ENCODE measurements around the gene CAPRIN2. TPM values are rescaled to one million over a fixed set of nuclear protein-coding genes. Genes with fewer than 3 reads are reported as not detected.

Gene CAPRIN2
- total and polyA plus RNA-seq, 9 donors: 16.8 to 31.7 (median 22.7) TPM

DNA sequence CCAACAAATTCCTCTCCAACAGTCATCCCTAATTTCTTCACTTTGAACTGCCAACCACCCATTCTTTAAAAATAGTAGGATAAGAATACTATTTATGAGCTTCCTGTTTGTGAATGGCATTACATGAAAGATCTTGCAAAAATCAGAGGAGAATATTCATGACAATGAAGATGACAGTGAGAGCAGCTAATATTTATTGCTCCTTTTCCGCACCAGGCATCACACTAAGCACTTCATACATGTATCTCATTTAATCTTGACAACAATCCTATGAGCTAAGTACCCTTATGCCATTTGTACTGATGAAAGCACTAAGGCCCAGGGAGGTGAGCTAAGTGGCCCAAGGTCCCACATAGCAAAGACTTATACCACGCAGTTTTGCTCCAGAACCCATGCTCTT, 37.3 kb upstream of the CAPRIN2 start:
- no peak overlapping the region for H3K27ac ChIP-seq
- DNase-seq: no peak
- intact Hi-C loops (cut with DNase I): no loop called here
- no peaks in the 10 kb centered on the region for H3K9me3 ChIP-seq
- H3K27me3 ChIP-seq: no peaks in the 10 kb centered on the region
- 93 to 100% (median 96%) methylated on average over 2 of the region's 2 CpGs for WGBS, 3 donors
- H3K36me3 ChIP-seq: no peaks in the 10 kb centered on the region
- TF ChIP-seq, protein P1, sequence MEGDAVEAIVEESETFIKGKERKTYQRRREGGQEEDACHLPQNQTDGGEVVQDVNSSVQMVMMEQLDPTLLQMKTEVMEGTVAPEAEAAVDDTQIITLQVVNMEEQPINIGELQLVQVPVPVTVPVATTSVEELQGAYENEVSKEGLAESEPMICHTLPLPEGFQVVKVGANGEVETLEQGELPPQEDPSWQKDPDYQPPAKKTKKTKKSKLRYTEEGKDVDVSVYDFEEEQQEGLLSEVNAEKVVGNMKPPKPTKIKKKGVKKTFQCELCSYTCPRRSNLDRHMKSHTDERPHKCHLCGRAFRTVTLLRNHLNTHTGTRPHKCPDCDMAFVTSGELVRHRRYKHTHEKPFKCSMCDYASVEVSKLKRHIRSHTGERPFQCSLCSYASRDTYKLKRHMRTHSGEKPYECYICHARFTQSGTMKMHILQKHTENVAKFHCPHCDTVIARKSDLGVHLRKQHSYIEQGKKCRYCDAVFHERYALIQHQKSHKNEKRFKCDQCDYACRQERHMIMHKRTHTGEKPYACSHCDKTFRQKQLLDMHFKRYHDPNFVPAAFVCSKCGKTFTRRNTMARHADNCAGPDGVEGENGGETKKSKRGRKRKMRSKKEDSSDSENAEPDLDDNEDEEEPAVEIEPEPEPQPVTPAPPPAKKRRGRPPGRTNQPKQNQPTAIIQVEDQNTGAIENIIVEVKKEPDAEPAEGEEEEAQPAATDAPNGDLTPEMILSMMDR (IDR thresholded peaks at IDR 0.05): no peak
- TF ChIP-seq POLR2A (IDR thresholded peaks at IDR 0.05): no peak
- TF ChIP-seq EP300 (IDR thresholded peaks at IDR 0.05): no peak
- no peak overlapping the region for H3K4me3 ChIP-seq
- no peaks in the 10 kb centered on the region for H3K4me1 ChIP-seq (ENCODE audit: insufficient read depth)

GRCh38 chr12:30788754-30789153, 34.0 kb upstream of the CAPRIN2 start:
- no peaks in the 10 kb centered on the region for H3K4me1 ChIP-seq (ENCODE audit: insufficient read depth)
- H3K27me3 ChIP-seq: no peaks in the 10 kb centered on the region
- no peaks in the 10 kb centered on the region for H3K36me3 ChIP-seq
- no peak for DNase-seq
- TF ChIP-seq POLR2A (IDR thresholded peaks at IDR 0.05) (no peak), EP300 (IDR thresholded peaks at IDR 0.05) (no peak)
- TF ChIP-seq, protein P1 (IDR thresholded peaks at IDR 0.05): no peak
- no peak overlapping the region for H3K4me3 ChIP-seq
- WGBS, 3 donors: 90 to 95% (median 91%) methylated on average over 2 of the region's 2 CpGs
- intact Hi-C loops (cut with DNase I): no loop called here
- H3K9me3 ChIP-seq: no peaks in the 10 kb centered on the region
- H3K27ac ChIP-seq: no peak overlapping the region

GRCh38 chr12:30785630-30786029, 30.9 kb upstream of the CAPRIN2 start:
- no peaks in the 10 kb centered on the region for H3K36me3 ChIP-seq
- no peak overlapping the region for H3K27ac ChIP-seq
- no peak overlapping the region for H3K4me3 ChIP-seq
- TF ChIP-seq POLR2A (IDR thresholded peaks at IDR 0.05) (no peak), EP300 (IDR thresholded peaks at IDR 0.05) (no peak)
- TF ChIP-seq, protein P1 (IDR thresholded peaks at IDR 0.05): no peak
- WGBS, 3 donors: 74 to 85% (median 81%) methylated on average over 2 of the region's 2 CpGs
- no peak for DNase-seq
- intact Hi-C loops (cut with DNase I): no loop called here
- H3K27me3 ChIP-seq: no peaks in the 10 kb centered on the region
- no peaks in the 10 kb centered on the region for H3K4me1 ChIP-seq (ENCODE audit: insufficient read depth)
- no peaks in the 10 kb centered on the region for H3K9me3 ChIP-seq

- no peaks in the 10 kb centered on the region for H3K27me3 ChIP-seq
- H3K27ac ChIP-seq: no peak overlapping the region
- H3K4me3 ChIP-seq: no peak overlapping the region
- H3K4me1 ChIP-seq (ENCODE audit: insufficient read depth): no peaks in the 10 kb centered on the region
- intact Hi-C loops (cut with DNase I): no loop called here
- no peaks in the 10 kb centered on the region for H3K36me3 ChIP-seq
- no peak for DNase-seq
- H3K9me3 ChIP-seq: no peaks in the 10 kb centered on the region
- no peak for TF ChIP-seq POLR2A (IDR thresholded peaks at IDR 0.05)
- TF ChIP-seq, protein P1 (IDR thresholded peaks at IDR 0.05): no peak
- no peak for TF ChIP-seq EP300 (IDR thresholded peaks at IDR 0.05)
- 91 to 100% (median 94%) methylated on average over 1 of the region's 1 CpG for WGBS, 3 donors
Observed at GRCh38 chr12:30784508-30784907, 29.8 kb upstream of the CAPRIN2 start.

Measured in ovary (tissue), 9 donors.